ENCODE results near the gene KRT14.

DNA sequence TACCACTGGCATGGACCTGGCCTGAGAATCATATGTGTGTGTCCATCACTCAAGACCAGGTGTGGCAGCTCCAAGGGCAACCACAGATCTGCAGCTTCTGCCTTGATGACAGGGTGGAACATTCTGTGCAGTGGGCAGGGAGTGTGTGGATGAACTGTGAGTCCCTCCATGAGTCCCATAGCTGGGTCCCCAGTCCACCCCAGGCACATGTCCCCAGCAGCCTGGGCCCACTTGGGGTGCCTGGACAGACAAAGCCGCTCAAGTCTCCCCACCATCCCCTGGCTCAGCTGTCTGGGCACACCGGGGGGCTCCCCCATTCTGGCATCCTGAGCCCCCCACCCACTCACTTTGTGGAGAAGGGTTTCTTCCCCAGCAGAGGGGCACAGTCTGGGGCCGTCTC is 30.4 kb upstream of the KRT14 start:
- no peak for TF ChIP-seq EZH2phosphoT487 (IDR thresholded peaks at IDR 0.05; ENCODE audit: borderline replicate concordance, low read depth, low read length)
- TF ChIP-seq, protein P1, sequence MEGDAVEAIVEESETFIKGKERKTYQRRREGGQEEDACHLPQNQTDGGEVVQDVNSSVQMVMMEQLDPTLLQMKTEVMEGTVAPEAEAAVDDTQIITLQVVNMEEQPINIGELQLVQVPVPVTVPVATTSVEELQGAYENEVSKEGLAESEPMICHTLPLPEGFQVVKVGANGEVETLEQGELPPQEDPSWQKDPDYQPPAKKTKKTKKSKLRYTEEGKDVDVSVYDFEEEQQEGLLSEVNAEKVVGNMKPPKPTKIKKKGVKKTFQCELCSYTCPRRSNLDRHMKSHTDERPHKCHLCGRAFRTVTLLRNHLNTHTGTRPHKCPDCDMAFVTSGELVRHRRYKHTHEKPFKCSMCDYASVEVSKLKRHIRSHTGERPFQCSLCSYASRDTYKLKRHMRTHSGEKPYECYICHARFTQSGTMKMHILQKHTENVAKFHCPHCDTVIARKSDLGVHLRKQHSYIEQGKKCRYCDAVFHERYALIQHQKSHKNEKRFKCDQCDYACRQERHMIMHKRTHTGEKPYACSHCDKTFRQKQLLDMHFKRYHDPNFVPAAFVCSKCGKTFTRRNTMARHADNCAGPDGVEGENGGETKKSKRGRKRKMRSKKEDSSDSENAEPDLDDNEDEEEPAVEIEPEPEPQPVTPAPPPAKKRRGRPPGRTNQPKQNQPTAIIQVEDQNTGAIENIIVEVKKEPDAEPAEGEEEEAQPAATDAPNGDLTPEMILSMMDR (conservative IDR thresholded peaks at IDR 0.05; ENCODE audit: low read length), result no peak
